ENCODE data around the gene KDF1. TPM values are rescaled to one million over a fixed set of nuclear protein-coding genes. Genes with fewer than 3 reads are reported as not detected.

Gene KDF1
- total RNA-seq, 2 experiments from 2014 or later = not detected

GRCh38 chr1:26976621-26977510 is 16.6 kb upstream of the KDF1 start:
- CTCF ChIA-PET (ENCODE audit: unreplicated experiment) = no interaction called here
- no peak overlapping the region for H3K4me3 ChIP-seq (ENCODE audit: low read depth, low read length, poor library complexity, severe bottlenecking)
- POLR2A ChIA-PET = no interaction called here

GRCh38 chr1:26972821-26973220 is 12.6 kb upstream of the KDF1 start:
- TF ChIP-seq EZH2phosphoT487 (IDR thresholded peaks at IDR 0.05; ENCODE audit: borderline replicate concordance, low read depth, low read length) (no peak), CTCF (conservative IDR thresholded peaks at IDR 0.05; ENCODE audit: low read length) (no peak)
- no peaks in the 10 kb centered on the region for H3K4me1 ChIP-seq (ENCODE audit: insufficient read depth, low read length, poor library complexity, severe bottlenecking)
- H3K9me3 ChIP-seq (ENCODE audit: low read length) = no peaks in the 10 kb centered on the region
- no peak for DNase-seq (ENCODE audit: low spot score)
- POLR2A ChIA-PET = no interaction called here
- H4K20me1 ChIP-seq (ENCODE audit: insufficient read depth, low read length) = no peaks in the 10 kb centered on the region
- no peaks in the 10 kb centered on the region for H3K9me2 ChIP-seq (ENCODE audit: insufficient read depth, low read length)
- CTCF ChIA-PET (ENCODE audit: unreplicated experiment) = no interaction called here
- no peaks in the 10 kb centered on the region for H3K79me2 ChIP-seq (ENCODE audit: insufficient read depth, low read depth, low read length)
- intact Hi-C loops (cut with micrococcal nuclease; ENCODE audit: unreplicated experiment) = no loop called here
- no peaks in the 10 kb centered on the region for H3K36me3 ChIP-seq (ENCODE audit: insufficient read depth, low read length)
- no peak overlapping the region for H2AFZ ChIP-seq (ENCODE audit: low read length)
- H3K4me3 ChIP-seq (ENCODE audit: low read depth, low read length, poor library complexity, severe bottlenecking) = no peak overlapping the region
- BruUV-seq (replicated peaks) = no TSS peak
- no peak overlapping the region for H3K27ac ChIP-seq (ENCODE audit: low read depth, low read length, poor library complexity, severe bottlenecking)
- H3K4me2 ChIP-seq (ENCODE audit: low read length) = no peak overlapping the region

More at GRCh38 chr1:26976621-26977510, 16.6 kb upstream of the KDF1 start:
- intact Hi-C loops (cut with micrococcal nuclease; ENCODE audit: unreplicated experiment) = no loop called here
- DNase-seq (ENCODE audit: low spot score) = no peak
- Histone ChIP-seq H3K9me2 (ENCODE audit: insufficient read depth, low read length) (no peaks in the 10 kb centered on the region), H3K4me2 (ENCODE audit: low read length) (no peak overlapping the region), H4K20me1 (ENCODE audit: insufficient read depth, low read length) (no peaks in the 10 kb centered on the region), H3K36me3 (ENCODE audit: insufficient read depth, low read length) (no peaks in the 10 kb centered on the region), H3K79me2 (ENCODE audit: insufficient read depth, low read depth, low read length) (no peaks in the 10 kb centered on the region), H3K27ac (ENCODE audit: low read depth, low read length, poor library complexity, severe bottlenecking) (no peak overlapping the region), H3K9me3 (ENCODE audit: low read length) (no peaks in the 10 kb centered on the region), H2AFZ (ENCODE audit: low read length) (no peak overlapping the region), H3K4me1 (ENCODE audit: insufficient read depth, low read length, poor library complexity, severe bottlenecking) (no peaks in the 10 kb centered on the region)
- TF ChIP-seq CTCF (conservative IDR thresholded peaks at IDR 0.05; ENCODE audit: low read length) (no peak), EZH2phosphoT487 (IDR thresholded peaks at IDR 0.05; ENCODE audit: borderline replicate concordance, low read depth, low read length) (no peak)
- BruUV-seq (replicated peaks) = no TSS peak

GRCh38 chr1:26972390-26972789 is 12.1 kb upstream of the KDF1 start:
- ChIA-PET POLR2A (no interaction called here), CTCF (ENCODE audit: unreplicated experiment) (no interaction called here)
- Histone ChIP-seq H3K4me1 (ENCODE audit: insufficient read depth, low read length, poor library complexity, severe bottlenecking) (no peaks in the 10 kb centered on the region), H3K79me2 (ENCODE audit: insufficient read depth, low read depth, low read length) (no peaks in the 10 kb centered on the region), H3K9me2 (ENCODE audit: insufficient read depth, low read length) (no peaks in the 10 kb centered on the region), H2AFZ (ENCODE audit: low read length) (no peak overlapping the region), H3K4me3 (ENCODE audit: low read depth, low read length, poor library complexity, severe bottlenecking) (no peak overlapping the region), H3K4me2 (ENCODE audit: low read length) (no peak overlapping the region), H3K9me3 (ENCODE audit: low read length) (no peaks in the 10 kb centered on the region), H4K20me1 (ENCODE audit: insufficient read depth, low read length) (no peaks in the 10 kb centered on the region), H3K36me3 (ENCODE audit: insufficient read depth, low read length) (no peaks in the 10 kb centered on the region), H3K27ac (ENCODE audit: low read depth, low read length, poor library complexity, severe bottlenecking) (no peak overlapping the region)
- intact Hi-C loops (cut with micrococcal nuclease; ENCODE audit: unreplicated experiment) = no loop called here
- DNase-seq (ENCODE audit: low spot score) = no peak
- BruUV-seq (replicated peaks) = no TSS peak
- TF ChIP-seq CTCF (conservative IDR thresholded peaks at IDR 0.05; ENCODE audit: low read length) (no peak), EZH2phosphoT487 (IDR thresholded peaks at IDR 0.05; ENCODE audit: borderline replicate concordance, low read depth, low read length) (no peak)
